CD4-positive, alpha-beta T cell treated with Interleukin-6 at 100 ng/mL for 8 hours (primary cell): Measurements from ENCODE around the gene GNMT.

ENCODE experiments used
- DNase-seq: peaks from one replicate; pipeline ENCODE4 v3.0.0-alpha.2; 2020; ENCODE audit warnings: mixed read lengths, low spot score

GNMT gene

GRCh38 chr6:42960243-42961019 lies at the start of gene GNMT:
Gene GNMT, plus strand, starts transcription at chr6:42960754. Its CDS starts 14 bp downstream, at chr6:42960768.
- DNase-seq, result peak; percentile 14

- DNase-seq, result no peak
Measured at GRCh38 chr6:42911171-42912021, 49.2 kb upstream of the GNMT start.

GRCh38 chr6:42914546-42914945 lies 46.0 kb upstream of the GNMT start:
- DNase-seq, result no peak

- DNase-seq, result no peak
Measured at GRCh38 chr6:42915732-42916131, 44.8 kb upstream of the GNMT start, which contains the start of gene PTCRA. Gene PTCRA, plus strand, starts transcription at chr6:42916053. Its CDS starts 17 bp downstream, at chr6:42916070.

GRCh38 chr6:42916288-42916687 lies 44.3 kb upstream of the GNMT start:
- DNase-seq, result no peak

GRCh38 chr6:42921801-42922200 lies 38.8 kb upstream of the GNMT start:
- DNase-seq, result no peak

- no peak for DNase-seq
Measured at GRCh38 chr6:42923666-42924065, 36.9 kb upstream of the GNMT start.

- DNase-seq, result no peak
Measured at GRCh38 chr6:42925248-42925857, 35.2 kb upstream of the GNMT start.

GRCh38 chr6:42928986-42929820 lies 31.4 kb upstream of the GNMT start, which contains the start of gene CNPY3:
Gene CNPY3, plus strand, starts transcription at chr6:42929480. Its CDS starts 91 bp downstream, at chr6:42929571.
- peak; percentile 95 for DNase-seq

GRCh38 chr6:42929821-42930360 lies 30.7 kb upstream of the GNMT start:
- DNase-seq, result peak; percentile 53

GRCh38 chr6:42932412-42932811 lies 28.1 kb upstream of the GNMT start:
- no peak for DNase-seq

GRCh38 chr6:42933205-42933604 lies 27.3 kb upstream of the GNMT start:
- no peak for DNase-seq

GRCh38 chr6:42935322-42935721 lies 25.2 kb upstream of the GNMT start:
- no peak for DNase-seq

GRCh38 chr6:42936398-42936797 lies 24.2 kb upstream of the GNMT start:
- no peak for DNase-seq

- DNase-seq, result no peak
Measured at GRCh38 chr6:42937548-42938427, 22.8 kb upstream of the GNMT start.

- DNase-seq, result no peak
Measured at GRCh38 chr6:42938428-42938796, 22.1 kb upstream of the GNMT start.

- DNase-seq, result no peak
Measured at GRCh38 chr6:42938987-42939809, 21.4 kb upstream of the GNMT start.

- no peak for DNase-seq
Measured at GRCh38 chr6:42939810-42940167, 20.8 kb upstream of the GNMT start.

- DNase-seq, result no peak
Measured at GRCh38 chr6:42940493-42941045, 20.0 kb upstream of the GNMT start.
